ENCODE measurements around the gene PDZD7. TPM values are rescaled to one million over a fixed set of nuclear protein-coding genes. Genes with fewer than 3 reads are reported as not detected.

PDZD7 gene
- total RNA-seq, 2 experiments from 2014 or later = 1.7 to 3.1 TPM

GRCh38 chr10:100981178-100981772, 49.7 kb downstream of the PDZD7 start:
- DNase-seq (peak in 1 of 14 experiments; percentile 0), ATAC-seq (ENCODE audit: poor library complexity) (no peak)
- Histone ChIP-seq H3K36me3 (ENCODE audit: insufficient read depth, low read length) (peaks cover 39% of the 10 kb centered on the region), H3K4me3 (ENCODE audit: low read length) (no peak overlapping the region), H3K27ac (ENCODE audit: low read depth in 1 of 2, low read length in 2 of 2) (no peak overlapping the region), H3K4me1 (ENCODE audit: insufficient read depth, low read length) (peaks cover 5% of the 10 kb centered on the region), H3K27me3 (ENCODE audit: control insufficient read depth in 1 of 2, insufficient read depth in 2 of 2, low read length in 2 of 2) (no peaks in the 10 kb centered on the region), H3K9me3 (ENCODE audit: control insufficient read depth in 1 of 2, insufficient read depth in 1 of 2, low read length in 2 of 2) (no peaks in the 10 kb centered on the region)
- H3K4me3 Mint-ChIP-seq = no peak overlapping the region
- H3K27me3 Mint-ChIP-seq = no peaks in the 10 kb centered on the region
- no peak overlapping the region for H3K27ac Mint-ChIP-seq
- intact Hi-C loops (cut with DNase I, micrococcal nuclease) = no loop called here
- H3K4me1 Mint-ChIP-seq (ENCODE audit: low read depth) = peaks cover 6% of the 10 kb centered on the region
- TF ChIP-seq, protein P1, sequence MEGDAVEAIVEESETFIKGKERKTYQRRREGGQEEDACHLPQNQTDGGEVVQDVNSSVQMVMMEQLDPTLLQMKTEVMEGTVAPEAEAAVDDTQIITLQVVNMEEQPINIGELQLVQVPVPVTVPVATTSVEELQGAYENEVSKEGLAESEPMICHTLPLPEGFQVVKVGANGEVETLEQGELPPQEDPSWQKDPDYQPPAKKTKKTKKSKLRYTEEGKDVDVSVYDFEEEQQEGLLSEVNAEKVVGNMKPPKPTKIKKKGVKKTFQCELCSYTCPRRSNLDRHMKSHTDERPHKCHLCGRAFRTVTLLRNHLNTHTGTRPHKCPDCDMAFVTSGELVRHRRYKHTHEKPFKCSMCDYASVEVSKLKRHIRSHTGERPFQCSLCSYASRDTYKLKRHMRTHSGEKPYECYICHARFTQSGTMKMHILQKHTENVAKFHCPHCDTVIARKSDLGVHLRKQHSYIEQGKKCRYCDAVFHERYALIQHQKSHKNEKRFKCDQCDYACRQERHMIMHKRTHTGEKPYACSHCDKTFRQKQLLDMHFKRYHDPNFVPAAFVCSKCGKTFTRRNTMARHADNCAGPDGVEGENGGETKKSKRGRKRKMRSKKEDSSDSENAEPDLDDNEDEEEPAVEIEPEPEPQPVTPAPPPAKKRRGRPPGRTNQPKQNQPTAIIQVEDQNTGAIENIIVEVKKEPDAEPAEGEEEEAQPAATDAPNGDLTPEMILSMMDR (IDR thresholded peaks at IDR 0.05) = no peak
- POLR2A ChIA-PET = no interaction called here
- no peaks in the 10 kb centered on the region for H3K9me3 Mint-ChIP-seq
- CTCF ChIA-PET = no interaction called here
- H3K36me3 Mint-ChIP-seq (ENCODE audit: low read depth) = peaks cover 67% of the 10 kb centered on the region

DNA sequence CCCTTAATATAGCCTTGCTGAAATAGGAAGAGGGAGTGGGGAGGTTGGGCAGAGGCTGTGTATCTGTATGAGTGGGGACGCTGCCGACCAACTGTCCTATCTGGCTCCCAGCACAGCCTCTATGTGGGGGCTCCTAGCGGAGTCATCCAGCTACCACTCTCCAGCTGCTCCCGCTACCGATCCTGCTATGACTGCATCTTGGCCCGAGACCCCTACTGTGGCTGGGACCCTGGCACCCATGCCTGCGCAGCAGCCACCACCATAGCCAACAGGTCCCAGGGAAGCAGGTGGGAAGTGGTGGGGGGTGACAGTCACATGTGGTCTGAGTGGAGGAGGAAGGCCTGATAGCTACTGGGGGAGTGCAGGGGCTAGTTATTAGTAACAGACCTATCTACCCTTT, 50.2 kb downstream of the PDZD7 start:
- ATAC-seq (ENCODE audit: poor library complexity) (no peak), DNase-seq (peak in 1 of 14 experiments; percentile 5)
- Mint-ChIP-seq H3K27me3 (no peaks in the 10 kb centered on the region), H3K4me1 (ENCODE audit: low read depth) (peaks cover 3% of the 10 kb centered on the region), H3K36me3 (ENCODE audit: low read depth) (peaks cover 64% of the 10 kb centered on the region), H3K9me3 (no peaks in the 10 kb centered on the region), H3K4me3 (no peak overlapping the region), H3K27ac (no peak overlapping the region)
- Histone ChIP-seq H3K36me3 (ENCODE audit: insufficient read depth, low read length) (peaks cover 38% of the 10 kb centered on the region), H3K27ac (ENCODE audit: low read depth in 1 of 2, low read length in 2 of 2) (no peak overlapping the region), H3K27me3 (ENCODE audit: control insufficient read depth in 1 of 2, insufficient read depth in 2 of 2, low read length in 2 of 2) (no peaks in the 10 kb centered on the region), H3K4me1 (ENCODE audit: insufficient read depth, low read length) (peaks cover under 1% of the 10 kb centered on the region), H3K9me3 (ENCODE audit: control insufficient read depth in 1 of 2, insufficient read depth in 1 of 2, low read length in 2 of 2) (no peaks in the 10 kb centered on the region), H3K4me3 (ENCODE audit: low read length) (no peak overlapping the region)
- ChIA-PET POLR2A (no interaction called here), CTCF (no interaction called here)
- intact Hi-C loops (cut with DNase I, micrococcal nuclease) = no loop called here
- TF ChIP-seq, protein P1 (IDR thresholded peaks at IDR 0.05) = no peak

DNA sequence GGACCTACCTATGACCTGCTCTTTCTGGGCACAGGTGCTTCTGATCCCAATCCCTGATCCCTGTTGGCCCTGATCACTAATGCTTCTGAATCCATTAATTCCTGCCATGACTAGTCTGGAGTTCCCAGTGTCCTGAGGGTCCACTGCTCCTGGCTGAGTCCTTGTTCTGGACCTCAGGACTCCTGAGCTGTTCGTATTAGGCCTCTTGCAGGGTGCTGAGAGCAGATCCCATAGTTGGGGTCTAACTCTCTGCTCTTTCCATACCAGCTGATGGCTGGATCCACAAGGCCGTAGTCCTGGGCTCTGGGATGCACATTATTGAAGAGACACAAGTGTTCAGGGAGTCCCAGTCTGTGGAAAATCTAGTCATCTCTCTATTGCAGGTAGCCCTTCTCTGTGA, 50.6 kb downstream of the PDZD7 start:
- Mint-ChIP-seq H3K9me3 (no peaks in the 10 kb centered on the region), H3K27ac (no peak overlapping the region), H3K27me3 (no peaks in the 10 kb centered on the region), H3K36me3 (ENCODE audit: low read depth) (peaks cover 60% of the 10 kb centered on the region), H3K4me1 (ENCODE audit: low read depth) (no peaks in the 10 kb centered on the region), H3K4me3 (no peak overlapping the region)
- Histone ChIP-seq H3K27me3 (ENCODE audit: control insufficient read depth in 1 of 2, insufficient read depth in 2 of 2, low read length in 2 of 2) (no peaks in the 10 kb centered on the region), H3K4me1 (ENCODE audit: insufficient read depth, low read length) (no peaks in the 10 kb centered on the region), H3K4me3 (ENCODE audit: low read length) (no peak overlapping the region), H3K36me3 (ENCODE audit: insufficient read depth, low read length) (peaks cover 34% of the 10 kb centered on the region), H3K27ac (ENCODE audit: low read depth in 1 of 2, low read length in 2 of 2) (no peak overlapping the region), H3K9me3 (ENCODE audit: control insufficient read depth in 1 of 2, insufficient read depth in 1 of 2, low read length in 2 of 2) (no peaks in the 10 kb centered on the region)
- ChIA-PET POLR2A (no interaction called here), CTCF (no interaction called here)
- ATAC-seq (ENCODE audit: poor library complexity) (no peak), DNase-seq (no peak)
- TF ChIP-seq, protein P1 (IDR thresholded peaks at IDR 0.05) = no peak
- intact Hi-C loops (cut with DNase I, micrococcal nuclease) = no loop called here

Measured in CD4-positive, alpha-beta T cell (primary cell).